NB4 (cell line): ENCODE results near the gene KCNG4.

Source experiments
- CTCF ChIP-seq: IDR thresholded peaks from one replicate; pipeline ENCODE4 v1.5.1; 2012; ENCODE audit warnings: low read depth, low read length
- POLR2A ChIP-seq: IDR thresholded peaks from 2 replicates; pipeline ENCODE4 v1.6.1; 2011; ENCODE audit warnings: mild to moderate bottlenecking; ENCODE audit not compliant: insufficient read length; ENCODE audit errors: extremely low read depth

DNA sequence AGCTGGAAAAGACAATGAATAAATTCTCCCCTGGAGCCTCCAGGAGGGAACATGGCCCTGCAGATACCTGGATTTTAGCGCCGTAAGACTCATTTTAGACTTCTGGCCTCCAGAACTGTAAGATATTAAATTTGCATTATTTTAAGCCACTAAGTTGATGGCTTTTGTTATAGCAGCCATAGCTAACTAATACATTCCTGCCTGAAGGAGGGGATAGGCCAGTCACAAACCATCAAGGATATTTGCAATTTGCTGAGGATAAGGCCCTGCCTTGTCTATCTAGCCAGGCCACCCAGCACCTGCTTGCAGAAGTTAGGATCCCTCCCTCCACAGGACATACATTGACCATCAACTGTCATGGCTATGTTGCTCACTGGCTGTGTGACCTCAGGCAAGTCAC lies 4.9 kb upstream of the KCNG4 start:
- TF ChIP-seq CTCF (no peak), POLR2A (no peak)
